Measurements from ENCODE around the gene DENND1A.

The DENND1A gene

GRCh38 chr9:123812984-123813383, 116.9 kb downstream of the DENND1A start:
- no peak for DNase-seq

- no peak for DNase-seq
These were observed 122.7 kb downstream of the DENND1A start for GRCh38 chr9:123807251-123807650.

DNA sequence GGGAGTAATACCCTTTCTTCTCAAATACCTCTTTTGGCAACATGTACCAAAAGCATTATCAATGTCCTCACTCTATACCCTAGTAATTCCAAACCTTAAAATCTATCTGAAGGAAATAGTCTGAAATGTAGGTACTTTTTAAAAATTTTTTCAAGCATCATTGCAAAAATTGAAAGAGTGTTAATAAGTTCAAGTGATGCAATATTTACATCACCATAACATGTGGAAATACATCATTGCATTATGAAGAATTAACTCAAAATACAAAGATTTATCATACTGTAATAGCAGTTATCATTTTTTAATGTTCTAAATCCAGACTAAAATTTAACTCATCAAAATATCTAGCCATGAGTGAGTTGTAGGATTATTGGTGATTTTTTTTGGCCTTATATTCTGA, 123.1 kb downstream of the DENND1A start:
- DNase-seq: peak; percentile 27 to 67

DNA sequence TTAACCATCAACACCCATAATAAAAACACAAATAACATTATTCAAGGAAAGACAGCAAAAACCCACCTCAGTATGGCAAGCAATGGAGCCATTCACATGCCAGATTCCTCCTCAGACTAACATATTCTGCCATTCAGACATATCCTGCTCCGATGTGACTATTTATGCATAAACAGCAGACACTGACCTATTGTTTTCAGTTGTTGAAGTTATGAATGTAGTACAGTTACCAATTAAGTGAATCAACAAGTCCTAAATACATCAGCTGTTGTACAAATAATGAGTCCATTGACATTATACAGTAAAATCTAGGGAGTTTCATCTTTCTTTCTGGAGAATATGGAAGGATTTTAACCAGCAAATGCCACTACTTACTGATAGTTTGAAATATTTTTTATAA, 131.7 kb downstream of the DENND1A start:
- no peak for DNase-seq

DNA sequence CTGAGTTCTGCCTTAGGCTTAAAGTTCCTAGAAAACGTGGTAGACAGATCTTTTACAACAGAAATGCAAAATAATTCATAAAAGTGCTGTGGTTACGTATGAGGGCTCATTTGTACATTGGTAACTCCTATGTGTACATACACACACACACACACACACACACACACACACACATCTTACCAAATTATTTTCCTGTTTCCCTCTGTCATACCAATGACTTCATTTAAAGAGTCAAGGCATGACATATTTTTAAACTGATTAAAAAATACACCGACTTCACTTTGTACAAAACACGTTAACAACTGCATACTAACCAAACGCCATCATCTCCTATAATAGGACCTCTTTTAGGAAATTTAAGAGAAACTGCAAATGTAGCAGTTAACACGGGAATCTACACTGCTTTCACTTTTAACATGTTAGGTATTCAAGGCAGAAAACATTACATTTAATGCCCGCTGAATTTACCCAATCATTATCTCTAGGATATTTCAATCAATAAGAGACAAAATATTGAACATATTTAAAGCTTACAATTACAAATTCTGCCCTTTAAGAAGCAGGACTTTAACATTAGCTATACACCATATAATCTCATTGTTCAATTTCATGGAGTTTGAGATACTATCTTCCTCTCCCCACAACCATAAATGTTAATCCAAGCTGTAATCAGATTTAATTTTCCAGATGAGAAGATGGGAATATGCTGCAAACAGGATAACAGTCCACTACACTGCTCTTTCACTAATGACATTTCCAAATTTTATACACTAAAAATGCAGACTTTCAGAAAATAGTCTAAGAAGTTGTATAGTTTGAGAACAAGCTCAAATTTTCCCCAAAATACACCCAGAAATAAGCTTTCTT, 133.1 kb downstream of the DENND1A start:
- DNase-seq: peak; percentile 47 to 71

DNA sequence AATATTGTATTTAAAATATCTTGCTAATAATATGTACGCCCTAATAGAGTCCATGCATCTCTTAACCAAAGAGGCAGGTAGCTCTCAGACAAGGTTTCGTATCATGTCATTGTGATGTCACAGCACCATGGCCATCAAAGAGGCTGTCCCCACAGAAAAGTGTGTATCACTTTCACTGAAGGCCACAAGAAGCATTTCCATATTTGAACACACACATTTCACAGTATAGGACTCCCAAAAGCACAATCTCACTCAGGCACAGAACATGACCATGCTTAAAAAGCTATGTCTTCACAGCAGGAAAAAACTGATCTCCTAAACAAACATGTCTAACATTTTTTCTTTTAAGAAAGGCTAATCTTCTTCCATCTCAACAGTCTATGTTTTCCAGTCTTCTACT, 133.8 kb downstream of the DENND1A start:
- no peak for DNase-seq

DNA sequence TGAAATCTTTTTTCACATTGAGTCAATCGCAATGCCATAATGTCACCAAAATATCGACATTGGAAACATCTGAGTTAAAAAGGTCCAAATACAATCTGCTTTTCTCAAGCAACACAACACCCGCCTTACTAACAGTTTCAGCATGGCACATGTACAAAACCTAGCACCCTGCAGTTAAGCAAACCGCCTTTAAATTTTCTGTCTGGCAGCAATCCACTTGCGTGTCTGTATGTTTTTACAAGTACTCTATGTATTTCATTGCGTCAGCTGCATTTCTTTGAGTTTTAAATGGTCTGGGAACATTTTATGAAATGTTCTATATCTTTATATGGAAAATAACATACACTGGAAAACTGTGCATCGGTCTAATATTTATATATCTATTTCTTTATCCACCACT, 134.6 kb downstream of the DENND1A start:
- no peak for DNase-seq

- DNase-seq: no peak
These were observed 137.4 kb downstream of the DENND1A start for GRCh38 chr9:123792501-123792900.

DNA sequence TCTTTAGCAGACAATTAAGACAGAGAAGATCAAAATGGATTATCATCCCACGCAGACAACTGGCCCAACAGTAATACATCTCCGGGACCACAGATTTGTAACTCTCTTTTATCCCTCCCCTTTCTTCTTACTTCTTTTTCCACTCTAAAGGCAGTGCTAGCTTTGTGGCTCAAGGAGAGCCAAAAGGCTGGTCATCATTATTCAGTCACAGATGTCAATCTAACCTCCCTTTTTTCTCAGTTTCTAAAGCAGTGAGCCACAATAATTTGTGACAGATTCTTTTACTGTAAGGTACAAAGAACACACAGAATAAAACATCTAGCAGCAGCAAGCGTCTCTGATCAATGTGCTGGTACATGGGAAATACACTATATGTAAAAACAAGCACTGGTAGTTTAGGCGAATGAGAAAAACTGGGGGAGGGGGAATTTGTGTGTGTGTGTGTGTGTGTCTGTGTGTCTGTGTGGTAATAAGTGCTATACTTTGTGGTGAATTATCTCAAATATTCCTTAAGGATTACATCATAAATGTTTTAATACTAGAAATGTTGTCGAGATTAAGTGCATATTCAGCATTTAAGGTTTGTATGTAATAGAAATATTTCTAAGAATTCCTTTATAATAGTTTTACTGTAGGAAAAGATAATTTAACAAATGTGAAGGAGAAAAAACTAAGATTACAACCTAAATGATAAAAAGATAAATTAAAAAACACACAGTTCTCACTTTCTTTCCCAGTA, 140.2 kb downstream of the DENND1A start:
- DNase-seq: no peak

DNA sequence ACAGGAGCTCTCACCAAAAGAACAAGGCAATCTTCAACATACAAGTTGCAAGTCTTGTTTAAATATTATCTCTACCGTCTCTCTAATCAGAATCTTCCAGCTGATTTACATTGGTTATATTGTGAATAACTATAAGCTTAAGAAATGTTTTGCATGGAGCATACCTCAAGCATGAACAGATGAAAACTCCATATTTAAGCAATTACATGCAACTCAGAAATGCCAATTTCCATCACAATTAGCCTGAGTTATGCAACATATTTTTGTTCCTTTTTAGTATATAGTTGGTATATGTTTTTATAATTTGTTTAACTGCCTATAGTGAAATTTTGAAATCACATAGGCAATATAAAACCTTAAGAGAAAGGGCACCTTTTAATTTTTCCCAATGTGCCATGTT, 142.5 kb downstream of the DENND1A start:
- DNase-seq: peak; percentile 59 to 73

GRCh38 chr9:123784518-123784917, 145.4 kb downstream of the DENND1A start:
- DNase-seq: no peak

DNA sequence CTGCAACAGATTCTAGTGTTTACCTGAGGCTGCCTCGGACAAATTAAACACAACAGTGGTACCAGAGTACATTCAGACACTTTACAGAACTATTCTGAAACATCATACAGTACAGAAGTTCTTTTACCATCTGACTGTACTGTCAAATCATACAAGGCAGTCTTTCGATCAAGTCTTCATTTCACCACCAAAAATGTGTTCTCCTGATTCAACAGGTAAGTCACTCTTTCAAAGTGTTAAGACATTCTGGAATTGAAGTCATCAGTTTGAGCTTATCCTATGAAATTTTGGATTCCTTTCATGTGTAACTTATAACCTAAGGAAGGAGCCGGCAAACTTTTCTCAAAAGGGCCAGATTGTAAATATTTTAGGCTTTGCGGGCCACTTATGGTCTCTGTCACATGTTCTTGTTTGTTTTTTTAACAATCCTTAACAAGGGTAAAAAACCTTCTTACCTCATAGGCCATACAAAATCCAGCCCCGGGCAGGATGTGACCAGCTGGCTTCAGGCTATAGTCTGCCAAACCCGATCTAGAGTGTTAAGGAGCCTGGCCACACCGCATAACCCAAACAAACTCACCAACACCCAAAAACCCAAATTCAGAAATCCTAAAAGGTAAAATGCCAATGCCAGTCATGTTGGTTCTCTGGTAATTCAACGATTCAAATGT, 151.6 kb downstream of the DENND1A start:
- no peak for DNase-seq

- no peak for DNase-seq
These were observed 153.0 kb downstream of the DENND1A start for GRCh38 chr9:123776708-123777537.

DNA sequence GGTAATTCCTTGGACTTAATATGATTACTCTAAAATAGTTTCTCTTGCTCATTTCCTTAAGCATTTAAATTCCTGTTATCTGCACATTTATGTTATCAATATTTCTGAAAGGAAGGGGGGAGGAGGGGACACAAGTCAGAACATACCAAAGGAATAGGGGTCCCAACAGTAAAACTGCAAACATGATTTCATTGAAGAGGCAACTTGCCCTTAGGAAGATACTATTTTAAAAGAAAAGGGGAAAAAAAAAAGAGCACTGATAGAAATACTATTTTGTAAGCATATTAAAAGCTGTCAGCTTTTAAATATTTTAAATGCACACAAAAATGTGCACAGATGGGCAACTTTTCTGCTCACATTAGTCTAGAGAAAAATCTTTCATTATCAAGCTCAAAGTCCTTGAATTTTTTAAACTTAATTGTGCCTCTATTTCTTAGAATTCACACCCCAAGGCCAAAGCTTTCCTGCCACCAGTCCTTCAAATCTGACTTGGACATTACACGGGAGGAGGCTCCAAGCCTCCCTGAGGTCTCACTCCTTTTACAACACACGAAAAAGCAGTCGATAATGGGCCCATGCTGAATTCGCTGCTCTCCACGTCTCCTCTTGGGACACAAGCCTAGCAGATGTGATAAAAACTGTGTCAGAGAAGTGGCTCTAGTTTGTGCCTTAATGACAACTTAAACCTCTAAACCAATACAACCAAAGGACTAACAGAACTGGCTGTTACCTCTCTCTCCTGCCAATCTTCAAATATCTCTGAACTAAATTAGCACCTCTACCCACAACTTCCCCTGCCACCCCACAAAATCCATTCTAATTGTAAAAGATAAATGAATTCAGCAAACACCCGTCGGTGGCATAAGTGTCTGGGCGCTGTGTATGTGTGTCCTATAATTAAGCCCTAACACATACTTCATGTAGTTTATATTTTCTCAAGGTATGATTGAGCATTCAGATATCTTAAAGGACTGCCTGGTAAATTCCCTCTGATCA, 154.3 kb downstream of the DENND1A start:
- no peak for DNase-seq

GRCh38 chr9:123773783-123774182, 156.1 kb downstream of the DENND1A start:
- no peak for DNase-seq

DNA sequence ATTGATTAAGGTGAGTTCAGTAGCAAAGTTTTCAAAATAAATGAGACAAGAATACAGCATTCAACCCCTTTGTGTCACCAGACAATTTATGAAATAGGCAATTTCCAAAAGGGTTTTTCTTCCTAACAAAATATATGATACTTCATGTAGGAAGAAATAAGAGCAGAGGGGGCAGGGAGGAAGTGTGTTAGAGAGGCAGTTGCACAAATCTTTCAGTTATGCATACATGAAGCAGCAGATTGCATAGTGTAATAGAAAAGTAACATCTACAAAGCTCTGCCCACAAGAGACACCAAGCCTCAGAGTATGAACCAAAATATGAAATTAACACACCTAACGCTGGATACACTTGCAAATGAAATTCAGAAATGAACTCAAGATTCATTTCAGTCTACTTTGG, 157.0 kb downstream of the DENND1A start:
- DNase-seq: peak; percentile 28 to 32

DNA sequence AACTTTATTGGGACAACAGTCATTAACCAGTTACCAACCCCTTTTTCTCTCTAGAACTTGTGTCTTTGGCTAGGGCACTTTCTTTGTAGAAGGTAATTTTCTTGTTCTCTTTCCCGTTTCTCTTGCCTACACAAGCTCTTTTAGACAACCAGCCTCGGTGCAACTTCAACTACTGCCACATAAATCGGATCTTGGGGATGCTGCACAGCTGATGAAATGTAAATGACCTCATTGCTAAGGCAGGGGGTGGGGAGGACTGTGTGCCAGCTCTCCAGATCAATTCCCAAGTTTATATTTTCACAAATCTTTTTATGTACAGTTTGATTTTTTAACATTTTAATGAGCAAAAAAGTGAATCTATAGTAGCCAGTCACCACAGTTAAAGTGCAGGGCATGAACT, 157.6 kb downstream of the DENND1A start:
- no peak for DNase-seq

GRCh38 chr9:123771690-123772089, 158.2 kb downstream of the DENND1A start:
- no peak for DNase-seq

DNA sequence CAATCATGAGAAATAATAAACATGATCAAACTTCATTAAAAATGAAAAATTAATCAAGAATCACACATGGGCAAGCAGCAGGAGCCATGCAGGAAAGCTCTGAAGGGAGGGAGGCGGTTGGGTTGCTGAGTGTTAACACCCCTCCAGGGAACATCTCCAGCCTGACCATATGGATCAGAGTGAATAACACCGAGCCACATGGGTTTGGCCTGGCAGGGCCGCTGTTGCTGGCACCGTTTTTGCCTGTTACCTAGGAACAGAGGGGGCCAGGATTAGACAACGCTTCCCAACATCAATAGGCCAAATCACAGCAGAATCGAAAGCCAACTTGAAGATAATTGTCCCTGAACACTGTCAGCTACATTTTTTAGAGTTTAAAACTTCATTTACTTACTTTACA, 160.2 kb downstream of the DENND1A start:
- no peak for DNase-seq

DNA sequence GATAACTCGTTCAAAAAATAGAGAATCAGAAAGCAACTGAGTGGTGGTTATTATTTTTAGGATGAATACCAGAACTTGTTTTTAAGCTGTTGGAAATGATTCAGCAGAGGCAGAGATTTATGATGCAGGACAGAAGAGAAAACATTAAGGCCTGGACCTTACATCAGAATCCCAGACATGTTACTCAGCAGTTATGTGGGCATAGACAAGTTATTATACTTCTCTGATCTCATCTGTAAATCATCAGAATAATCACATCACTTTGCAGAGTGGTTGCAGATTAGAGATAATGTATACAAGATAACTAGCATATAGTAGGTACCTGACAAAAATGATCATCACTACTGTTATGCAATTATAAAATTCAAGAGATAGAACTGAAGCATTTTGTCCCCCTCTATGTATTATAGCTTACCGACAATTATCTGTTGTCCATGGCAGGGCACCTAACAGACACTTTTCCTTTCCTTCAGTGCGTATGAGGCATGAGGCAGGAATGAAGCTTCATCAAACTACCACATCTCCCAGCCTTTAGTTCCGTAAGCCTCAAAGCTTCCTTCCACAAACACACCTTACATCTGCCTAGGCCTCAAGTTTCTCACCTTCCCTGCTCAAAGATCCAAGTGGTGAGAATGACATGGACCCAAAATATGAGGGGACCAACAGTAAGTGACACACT, 165.9 kb downstream of the DENND1A start:
- no peak for DNase-seq
